NCI-H510A (cell line): Measurements from ENCODE around the gene SRF.
"Not testable (repeated sequence)": the region's sequence is repeated elsewhere in the genome, so short reads cannot be mapped to it uniquely, and the experiment has no call there.

ENCODE experiments used
- DNase-seq: peaks from one replicate; lab custom pipeline; 2025; lab: John Stamatoyannopoulos, UW

SRF gene

GRCh38 chr6:43170931-43171706, at the start of gene SRF:
Gene SRF, plus strand, starts transcription at chr6:43171269. Its CDS starts 388 bp downstream, at chr6:43171657.
- DNase-seq, result peak; percentile 99

GRCh38 chr6:43122146-43122545, 48.9 kb upstream of the SRF start:
- no peak for DNase-seq

GRCh38 chr6:43123461-43124314, 47.4 kb upstream of the SRF start:
- no peak for DNase-seq

GRCh38 chr6:43124481-43124880, 46.6 kb upstream of the SRF start:
- DNase-seq, result no peak

- no peak for DNase-seq
Observed at GRCh38 chr6:43125119-43125518, 46.0 kb upstream of the SRF start.

- DNase-seq, result no peak
Observed at GRCh38 chr6:43125555-43125954, 45.5 kb upstream of the SRF start.

GRCh38 chr6:43127180-43127579, 43.9 kb upstream of the SRF start:
- no peak for DNase-seq

GRCh38 chr6:43127877-43128276, 43.2 kb upstream of the SRF start:
- DNase-seq, result no peak

- no peak for DNase-seq
Observed at GRCh38 chr6:43128926-43129325, 42.1 kb upstream of the SRF start.

GRCh38 chr6:43129434-43130194, 41.5 kb upstream of the SRF start:
- DNase-seq, result no peak

GRCh38 chr6:43130429-43130828, 40.6 kb upstream of the SRF start:
- DNase-seq, result no peak

GRCh38 chr6:43131379-43131778, 39.7 kb upstream of the SRF start:
- DNase-seq, result not testable (repeated sequence)

- no peak for DNase-seq
Observed at GRCh38 chr6:43138267-43138666, 32.8 kb upstream of the SRF start.

- not testable (repeated sequence) for DNase-seq
Observed at GRCh38 chr6:43139973-43140372, 31.1 kb upstream of the SRF start.

GRCh38 chr6:43141644-43142043, 29.4 kb upstream of the SRF start:
- DNase-seq, result no peak

- DNase-seq, result no peak
Observed at GRCh38 chr6:43142101-43142500, 29.0 kb upstream of the SRF start.

GRCh38 chr6:43143235-43144128, 27.6 kb upstream of the SRF start:
- peak; percentile 77 for DNase-seq

GRCh38 chr6:43144879-43145278, 26.2 kb upstream of the SRF start:
- DNase-seq, result no peak

- DNase-seq, result no peak
Observed at GRCh38 chr6:43146261-43146660, 24.8 kb upstream of the SRF start.

- no peak for DNase-seq
Observed at GRCh38 chr6:43146709-43147688, 24.1 kb upstream of the SRF start.
